Neutrophil (primary cell): ENCODE results near the gene ELAVL4.

Experiments
- H3K27ac ChIP-seq: fragments of 200-600 bp; sonication (generic); 2 replicates; pipeline ENCODE4 v1.5.1; 2016; ENCODE audit warnings: mild to moderate bottlenecking, moderate library complexity
- H3K27me3 ChIP-seq: fragments of 200-600 bp; sonication (generic); 2 replicates; pipeline ENCODE4 v1.6.0; 2016; ENCODE audit warnings: mild to moderate bottlenecking
- H3K36me3 ChIP-seq: fragments of 200-600 bp; sonication (generic); 2 replicates; pipeline ENCODE4 v1.5.1; 2017
- H3K4me1 ChIP-seq, 2 experiments: fragments of 200-600 bp in 1 of 2; sonication (generic) in 1 of 2; 1 replicate in 1 of 2; 2 replicates in 1 of 2; pipeline versions ENCODE4 v1.5.1 to v1.6.1; 2013 to 2016; ENCODE audit warnings: low read depth in 1 of 2, low read length in 1 of 2, mild to moderate bottlenecking in 1 of 2, moderate library complexity in 1 of 2; ENCODE audit not compliant: control insufficient read depth in 1 of 2, insufficient read depth in 1 of 2
- H3K4me3 ChIP-seq, 2 experiments: fragments of 200-600 bp in 1 of 2; sonication (generic) in 1 of 2; 1 replicate in 1 of 2; 2 replicates in 1 of 2; pipeline ENCODE4 v1.5.1; 2013 to 2016; ENCODE audit warnings: low read depth in 1 of 2, low read length in 1 of 2, mild to moderate bottlenecking in 1 of 2, moderate library complexity in 1 of 2
- H3K9me3 ChIP-seq: fragments of 200-600 bp; sonication (generic); 2 replicates; pipeline ENCODE4 v1.5.1; 2016
- CTCF ChIP-seq: fragments of 200-600 bp; sonication (generic); IDR thresholded peaks from 2 replicates; pipeline ENCODE4 v1.5.1; 2016; ENCODE audit warnings: antibody characterized with exemption

ELAVL4 gene

GRCh38 chr1:50243939-50244338, 135.2 kb downstream of the ELAVL4 start:
- no peaks in the 10 kb centered on the region for H3K36me3 ChIP-seq
- TF ChIP-seq CTCF, result no peak
- H3K27ac ChIP-seq, result no peak overlapping the region
- no peaks in the 10 kb centered on the region for H3K4me1 ChIP-seq
- H3K4me3 ChIP-seq, result no peak overlapping the region
- H3K9me3 ChIP-seq, result no peaks in the 10 kb centered on the region
- H3K27me3 ChIP-seq, result no peaks in the 10 kb centered on the region

GRCh38 chr1:50246869-50247268, 138.1 kb downstream of the ELAVL4 start:
- Histone ChIP-seq H3K27ac (no peak overlapping the region), H3K27me3 (peaks cover 5% of the 10 kb centered on the region), H3K36me3 (no peaks in the 10 kb centered on the region), H3K9me3 (no peaks in the 10 kb centered on the region), H3K4me3 (no peak overlapping the region), H3K4me1 (no peaks in the 10 kb centered on the region)
- TF ChIP-seq CTCF, result no peak

GRCh38 chr1:50251702-50252101, 143.0 kb downstream of the ELAVL4 start:
- no peaks in the 10 kb centered on the region for H3K36me3 ChIP-seq
- TF ChIP-seq CTCF, result no peak
- no peaks in the 10 kb centered on the region for H3K4me1 ChIP-seq
- no peak overlapping the region for H3K27ac ChIP-seq
- H3K4me3 ChIP-seq, result no peak overlapping the region
- H3K9me3 ChIP-seq, result no peaks in the 10 kb centered on the region
- H3K27me3 ChIP-seq, result peaks cover 26% of the 10 kb centered on the region

- H3K27ac ChIP-seq, result no peak overlapping the region
- no peak overlapping the region for H3K4me3 ChIP-seq
- no peaks in the 10 kb centered on the region for H3K9me3 ChIP-seq
- no peaks in the 10 kb centered on the region for H3K36me3 ChIP-seq
- no peaks in the 10 kb centered on the region for H3K4me1 ChIP-seq
- no peak for TF ChIP-seq CTCF
- H3K27me3 ChIP-seq, result peaks cover 26% of the 10 kb centered on the region
These were observed 143.5 kb downstream of the ELAVL4 start for GRCh38 chr1:50252196-50252595.
